CD1c-positive myeloid dendritic cell (primary cell): ENCODE results near the gene FBXL17.
A peak's percentile ranks its signal among the peaks of the same experiment; 100 is the strongest.

Experiments used
- DNase-seq: peaks from one replicate; pipeline ENCODE4 v3.0.0-alpha.2; 2016; ENCODE audit errors: extremely low spot score

Gene FBXL17

DNA sequence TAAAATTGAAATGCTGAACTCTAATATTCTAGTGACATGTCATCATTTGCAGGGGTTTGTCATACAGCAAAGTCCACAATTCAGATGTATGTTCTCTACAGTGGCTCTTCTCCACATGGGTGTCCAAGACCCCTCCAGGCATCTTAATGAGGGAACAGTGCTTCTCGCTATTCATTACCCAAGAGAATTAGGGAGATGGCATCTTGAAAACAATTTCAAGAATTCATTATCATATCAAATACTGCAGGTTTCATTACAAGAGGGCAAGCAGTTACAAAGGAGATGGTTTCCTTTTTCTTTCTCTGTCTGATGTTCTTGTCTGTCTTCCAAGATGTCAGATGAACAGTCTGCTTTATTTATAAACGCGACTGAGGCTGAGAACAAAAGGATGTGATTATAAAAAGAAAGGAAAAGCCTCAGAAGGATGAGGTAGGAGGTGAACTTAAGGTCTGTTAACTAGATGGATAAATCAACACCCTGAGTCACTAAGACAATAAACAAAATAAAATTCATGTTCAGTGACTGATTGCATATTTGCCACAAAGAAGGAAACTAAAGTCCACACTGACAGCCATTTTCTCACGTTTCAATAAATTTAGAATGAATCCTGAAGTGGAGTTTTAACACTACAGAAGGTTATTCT lies 384.4 kb downstream of the FBXL17 start:
- DNase-seq, result no peak

DNA sequence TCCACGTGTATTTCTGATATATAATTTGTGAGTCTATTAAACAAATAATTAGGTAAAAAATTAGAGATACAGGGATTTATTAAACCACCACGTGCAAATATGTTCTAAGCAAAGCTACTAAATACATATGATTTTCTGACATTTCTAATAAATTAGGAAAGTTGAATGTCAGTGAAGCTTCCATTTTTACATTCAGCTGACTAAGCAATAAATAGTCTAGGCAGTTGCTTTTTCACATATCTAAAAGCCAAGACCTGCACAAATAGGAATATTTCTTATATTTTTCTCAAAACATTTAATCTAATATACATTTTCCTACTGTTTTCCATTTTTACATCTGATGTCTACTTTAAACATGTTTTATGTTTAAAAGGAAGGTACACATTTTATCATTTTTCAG lies 388.6 kb downstream of the FBXL17 start:
- no peak for DNase-seq

GRCh38 chr5:107990881-107991810 lies 390.8 kb downstream of the FBXL17 start:
- DNase-seq, result no peak

GRCh38 chr5:107985144-107985543 lies 396.8 kb downstream of the FBXL17 start:
- no peak for DNase-seq

- DNase-seq, result no peak
These were observed 399.0 kb downstream of the FBXL17 start for GRCh38 chr5:107982703-107983425.

DNA sequence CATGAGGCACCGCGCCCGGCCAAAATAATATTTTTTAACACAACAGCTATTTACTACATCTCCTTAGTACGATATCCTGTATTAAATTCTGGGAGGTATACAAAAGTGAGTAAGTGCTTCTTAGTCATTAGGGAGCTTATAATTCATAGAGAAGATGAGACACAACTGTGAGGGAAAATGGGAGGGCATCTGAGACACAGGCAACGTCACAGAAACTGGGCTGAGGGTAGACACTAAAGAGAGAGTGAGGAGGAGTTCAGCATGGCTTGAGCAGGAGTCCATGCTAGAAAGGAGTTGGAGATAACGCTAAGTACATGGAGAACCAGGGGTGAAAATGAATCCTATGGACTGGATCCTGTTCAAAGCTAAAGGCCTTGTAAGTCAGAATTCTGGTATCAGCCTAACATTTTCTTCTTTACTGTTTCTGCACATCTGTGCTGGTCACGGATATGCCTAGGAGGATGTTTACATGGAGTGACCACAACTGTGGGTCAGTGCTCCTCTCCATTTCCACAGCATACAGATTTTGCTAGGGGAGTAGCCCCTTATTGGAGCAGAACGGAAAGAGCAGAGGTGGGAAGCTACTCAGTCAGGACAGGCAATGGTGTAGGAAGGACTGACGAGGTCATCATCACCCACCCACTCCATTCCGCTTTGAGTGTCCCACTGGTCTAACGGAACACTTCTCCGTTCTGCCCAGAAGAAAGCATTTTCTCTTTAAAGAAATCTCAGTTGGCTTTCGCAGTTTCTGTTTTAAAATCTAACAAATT lies 400.8 kb downstream of the FBXL17 start:
- DNase-seq, result peak; percentile 11

- DNase-seq, result no peak
These were observed 402.0 kb downstream of the FBXL17 start for GRCh38 chr5:107979900-107980299.

DNA sequence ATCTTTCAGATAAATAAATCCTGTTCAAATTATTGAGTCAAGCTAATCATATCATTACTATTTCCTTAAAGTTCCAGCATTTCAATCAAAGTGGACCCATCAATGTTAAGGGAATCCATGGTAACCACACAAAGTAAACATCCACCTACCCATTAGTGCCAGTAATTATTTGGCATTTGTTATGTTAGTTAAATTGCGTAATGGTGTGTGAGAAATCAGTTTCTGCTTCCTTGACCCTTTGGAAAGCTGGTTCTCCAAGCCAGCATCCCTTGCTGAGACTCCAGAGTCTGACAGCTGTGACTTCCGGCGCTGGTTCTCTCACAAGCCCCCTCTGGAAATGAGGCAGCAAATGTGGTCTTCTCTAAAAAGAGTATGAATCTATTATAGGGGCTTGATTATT lies 402.6 kb downstream of the FBXL17 start:
- DNase-seq, result no peak

- DNase-seq, result no peak
These were observed 404.3 kb downstream of the FBXL17 start for GRCh38 chr5:107977550-107978071.

DNA sequence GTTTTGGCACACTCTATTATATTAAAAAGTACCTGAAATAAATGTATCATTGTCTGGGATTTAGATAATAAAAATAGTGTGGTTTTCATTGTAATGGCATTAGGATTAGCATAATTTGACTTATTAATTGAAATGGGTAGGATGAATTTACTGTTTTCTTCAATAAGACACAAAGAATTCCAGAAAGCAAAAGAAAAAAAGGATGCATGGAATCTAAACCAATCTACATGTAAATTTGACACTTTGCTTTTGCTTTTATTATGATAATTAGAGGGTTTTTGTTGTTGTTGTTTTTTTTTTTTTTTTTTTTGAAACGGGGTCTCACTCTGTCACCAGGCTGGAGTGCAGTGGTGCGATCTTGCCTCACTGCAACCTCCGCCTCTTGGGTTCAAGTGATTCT lies 406.3 kb downstream of the FBXL17 start:
- DNase-seq, result no peak

DNA sequence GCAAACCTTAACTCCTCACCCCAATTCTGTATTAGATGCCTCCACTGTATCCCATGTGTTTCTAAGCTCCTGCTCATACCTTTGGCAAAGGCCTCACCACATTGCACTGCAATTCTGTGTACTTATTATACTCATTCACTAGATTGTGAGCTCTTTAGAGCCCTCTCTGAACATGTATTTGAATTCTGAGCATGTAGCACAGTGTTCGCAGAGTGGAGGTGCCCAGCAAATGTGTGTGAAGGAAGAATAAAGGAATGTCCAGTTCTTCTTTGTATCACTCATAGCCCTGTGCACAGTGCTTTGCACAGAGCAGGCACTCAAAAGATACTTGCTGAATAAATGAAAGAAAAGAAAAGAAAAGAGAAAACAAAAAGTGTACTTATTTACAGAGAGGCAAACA lies 410.1 kb downstream of the FBXL17 start:
- DNase-seq, result no peak

DNA sequence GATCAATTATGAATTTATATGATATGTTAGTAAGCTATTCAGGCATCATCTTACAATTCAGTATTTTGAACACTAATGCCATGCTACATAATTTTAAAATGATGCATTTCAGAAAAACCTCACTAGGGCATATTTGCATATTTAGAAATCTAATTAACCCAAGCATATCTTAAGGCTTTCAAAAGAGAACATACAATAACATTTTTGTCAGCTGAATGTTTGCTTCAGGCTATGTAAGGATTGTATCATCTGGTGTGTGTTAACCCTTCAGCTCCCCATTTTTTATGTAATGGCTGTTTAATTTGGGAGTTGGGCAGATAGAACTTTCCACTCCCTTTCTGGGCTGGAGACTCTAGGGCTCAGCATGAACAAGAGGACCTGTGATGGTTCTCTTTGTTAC lies 412.1 kb downstream of the FBXL17 start:
- DNase-seq, result no peak

GRCh38 chr5:107968998-107969397 lies 412.9 kb downstream of the FBXL17 start:
- no peak for DNase-seq

DNA sequence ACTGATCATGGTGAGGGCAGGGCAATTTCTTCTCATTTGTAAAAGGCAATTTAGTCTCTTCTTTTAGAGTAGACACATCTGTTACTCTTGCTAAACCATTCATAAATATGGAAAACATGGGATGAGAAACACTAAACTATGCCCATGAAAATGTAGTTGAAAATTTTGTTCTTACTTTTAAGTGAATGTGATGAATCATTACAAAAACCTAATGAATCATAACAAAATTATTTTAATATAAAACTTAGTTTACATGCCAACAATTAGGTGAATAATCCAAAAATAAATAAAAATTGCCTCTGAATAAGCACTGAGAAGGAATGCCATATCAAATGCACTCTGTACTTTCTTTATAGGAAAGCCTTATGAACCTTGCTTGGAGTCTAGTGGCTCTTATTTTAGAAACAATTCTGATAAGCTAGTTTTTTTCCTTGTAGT lies 413.5 kb downstream of the FBXL17 start:
- DNase-seq, result no peak

DNA sequence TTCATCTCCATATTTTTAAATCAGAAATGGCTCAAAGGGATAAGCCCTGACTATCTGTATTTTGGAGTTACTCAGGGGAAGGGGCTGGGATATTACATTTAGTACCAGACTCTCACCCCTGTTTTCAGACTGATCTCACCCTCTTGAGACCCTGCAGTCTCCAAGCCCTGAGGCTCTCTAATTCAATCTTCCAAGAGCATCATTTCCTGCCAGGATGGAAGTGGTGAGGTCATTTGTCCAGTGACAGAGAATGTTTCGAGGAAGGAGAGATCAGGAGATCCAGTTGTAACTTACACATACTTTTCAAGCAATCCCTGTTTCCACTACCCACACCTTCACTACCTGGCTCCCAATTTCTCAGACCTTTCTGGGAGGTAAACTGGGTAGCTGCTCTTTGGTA lies 415.7 kb downstream of the FBXL17 start:
- no peak for DNase-seq

- no peak for DNase-seq
These were observed 417.2 kb downstream of the FBXL17 start for GRCh38 chr5:107964722-107965121.

- no peak for DNase-seq
These were observed 422.2 kb downstream of the FBXL17 start for GRCh38 chr5:107959573-107960279.

DNA sequence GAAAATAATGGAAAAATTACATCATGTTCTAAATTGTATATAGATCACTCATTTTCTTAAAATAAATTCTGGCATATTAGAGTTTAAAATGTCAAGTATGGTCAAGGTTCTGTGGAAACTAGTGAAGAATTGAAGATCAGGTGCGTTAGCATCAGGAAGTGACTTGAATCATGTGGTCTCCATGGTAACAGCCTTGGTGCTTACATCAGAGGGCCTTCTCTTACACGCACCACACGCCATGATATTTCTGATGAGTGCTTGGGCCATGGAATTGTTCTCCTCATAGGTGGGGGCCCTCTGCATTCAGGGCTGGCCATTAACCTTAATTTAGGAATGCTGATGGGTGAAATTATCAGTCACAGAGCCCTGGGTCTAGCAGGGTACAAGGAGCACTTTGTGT lies 423.0 kb downstream of the FBXL17 start:
- no peak for DNase-seq

DNA sequence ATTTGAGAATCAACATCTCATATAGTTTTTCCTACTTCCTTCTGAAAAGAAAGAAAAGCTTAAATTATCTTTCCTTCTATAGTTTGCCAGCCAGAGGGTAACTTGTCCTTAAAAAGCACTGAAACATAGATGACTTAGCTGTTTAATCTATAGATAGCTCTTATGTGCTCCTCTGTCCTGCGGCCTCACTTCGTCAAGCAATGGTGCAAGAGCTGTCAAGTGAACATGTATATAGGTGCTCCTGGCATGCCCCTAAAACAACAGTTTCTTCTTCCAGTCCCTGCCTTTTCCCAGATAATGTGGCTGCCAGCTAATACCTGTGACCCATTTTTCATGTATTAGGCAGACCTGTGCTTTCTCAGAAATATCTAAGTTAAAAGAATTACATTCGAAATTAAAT lies 423.5 kb downstream of the FBXL17 start:
- DNase-seq, result no peak

DNA sequence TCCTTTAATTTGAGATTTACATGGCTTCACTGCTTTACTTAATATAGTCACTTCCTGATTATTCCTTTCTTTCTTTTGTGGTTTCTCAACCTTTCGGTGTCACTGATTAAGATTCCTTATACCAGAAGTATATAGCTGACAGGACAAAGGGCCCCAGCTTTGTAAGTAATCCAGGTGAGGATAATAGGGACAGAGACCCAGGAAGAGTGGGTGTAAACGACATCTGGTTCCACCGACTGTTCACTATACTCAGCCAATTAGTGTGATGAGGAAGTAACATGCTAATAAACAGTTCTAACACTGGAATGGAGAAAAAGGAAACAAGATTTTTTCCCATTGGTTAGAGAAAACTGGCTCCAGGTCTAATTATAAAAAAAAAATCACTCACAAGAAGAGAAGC lies 424.8 kb downstream of the FBXL17 start:
- DNase-seq, result no peak

- DNase-seq, result no peak
These were observed 426.6 kb downstream of the FBXL17 start for GRCh38 chr5:107955321-107955720.
